ENCODE results near the gene ISOC2.

ISOC2 gene

DNA sequence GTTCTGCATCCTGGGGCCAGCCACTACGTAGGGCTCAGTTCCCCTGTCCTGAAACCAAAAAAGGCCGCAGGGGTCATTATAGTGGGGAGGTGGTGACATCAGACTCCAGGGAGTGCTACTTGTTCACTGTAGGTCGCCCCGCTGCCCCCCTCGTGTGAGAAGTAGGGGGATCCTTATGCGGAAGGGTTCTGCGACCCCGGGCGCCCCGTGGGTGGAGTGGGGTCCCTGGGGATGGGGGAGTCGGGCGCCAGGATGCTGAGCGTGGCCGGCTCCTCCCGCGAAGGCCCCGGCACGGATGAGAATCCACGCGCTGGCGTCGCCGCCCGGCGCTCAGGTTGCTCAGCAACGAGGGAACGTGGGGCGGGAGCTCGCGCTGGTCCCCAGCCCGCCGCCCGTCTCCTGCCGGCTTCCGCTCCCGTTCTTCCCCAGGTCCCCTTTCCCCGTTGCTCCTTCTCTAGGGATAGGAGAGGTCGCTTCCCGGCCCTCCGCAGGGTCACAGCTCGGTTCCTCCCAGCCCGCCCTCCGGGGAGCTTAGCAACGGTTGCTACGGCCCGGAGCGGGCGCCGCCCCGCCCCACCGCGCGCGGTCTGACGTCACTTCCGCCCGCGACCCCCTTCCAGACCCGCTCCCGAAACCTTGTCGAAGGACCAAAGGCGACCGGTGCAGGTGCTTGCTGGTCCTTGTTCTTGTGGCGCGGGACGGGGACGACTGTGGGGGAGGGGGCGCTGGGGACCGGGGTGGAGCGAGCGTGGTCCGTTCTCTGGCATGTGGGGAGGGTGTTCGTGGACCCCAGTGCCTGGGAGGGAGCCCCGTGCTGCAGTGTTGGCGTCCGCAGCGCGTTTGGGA, 23.4 kb upstream of the ISOC2 start, which contains the start of gene NAT14:
Gene NAT14, plus strand, starts transcription at position 596 of the 846 bp plus-strand sequence. CDS start 521 bp downstream, outside the sequence.
- peak within 1 kb of the TSS; percentile 82 for H3K4me3 ChIP-seq (ENCODE audit: low read depth, low read length)

DNA sequence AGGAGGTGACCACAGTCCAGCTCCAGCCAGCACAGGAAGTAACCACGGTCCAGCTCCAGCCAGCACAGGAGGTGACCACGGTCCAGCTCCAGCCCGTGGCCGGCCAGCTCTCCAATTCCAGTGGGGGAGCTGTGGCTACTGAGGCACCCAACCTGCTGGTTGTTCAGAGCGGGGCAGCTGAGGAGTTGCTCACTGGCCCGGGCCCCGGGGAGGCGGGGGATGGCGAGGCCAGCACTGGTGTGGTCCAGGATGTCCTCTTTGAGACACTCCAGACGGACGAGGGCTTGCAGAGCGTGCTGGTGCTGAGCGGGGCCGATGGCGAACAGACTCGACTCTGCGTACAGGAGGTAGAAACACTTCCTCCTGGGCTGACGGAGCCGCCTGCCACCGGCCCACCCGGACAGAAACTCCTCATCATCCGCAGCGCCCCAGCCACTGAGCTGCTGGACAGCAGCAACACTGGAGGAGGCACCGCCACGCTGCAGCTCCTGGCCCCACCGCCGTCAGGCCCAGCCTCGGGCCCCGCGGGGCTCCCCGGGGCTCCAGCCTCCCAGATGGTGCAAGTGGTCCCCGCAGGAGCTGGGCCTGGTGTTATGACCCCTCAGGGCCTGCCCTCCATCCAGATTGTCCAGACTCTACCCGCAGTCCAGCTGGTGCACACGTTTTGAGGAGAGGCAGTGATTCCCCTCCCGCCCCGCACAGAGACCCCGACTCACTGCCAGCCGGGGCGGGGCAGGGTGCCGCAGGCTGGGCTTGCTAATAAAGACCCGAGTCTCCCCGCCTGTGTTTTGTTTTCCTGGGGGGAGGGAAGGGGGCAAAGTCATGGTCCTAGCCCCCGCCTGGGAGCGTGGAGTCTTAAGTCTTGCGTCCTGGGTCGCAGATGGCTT, 22.5 kb upstream of the ISOC2 start:
- DNase-seq (ENCODE audit: low read depth) = no peak
- H3K4me3 ChIP-seq (ENCODE audit: low read depth, low read length) = no peak overlapping the region
- TF ChIP-seq, protein P1, sequence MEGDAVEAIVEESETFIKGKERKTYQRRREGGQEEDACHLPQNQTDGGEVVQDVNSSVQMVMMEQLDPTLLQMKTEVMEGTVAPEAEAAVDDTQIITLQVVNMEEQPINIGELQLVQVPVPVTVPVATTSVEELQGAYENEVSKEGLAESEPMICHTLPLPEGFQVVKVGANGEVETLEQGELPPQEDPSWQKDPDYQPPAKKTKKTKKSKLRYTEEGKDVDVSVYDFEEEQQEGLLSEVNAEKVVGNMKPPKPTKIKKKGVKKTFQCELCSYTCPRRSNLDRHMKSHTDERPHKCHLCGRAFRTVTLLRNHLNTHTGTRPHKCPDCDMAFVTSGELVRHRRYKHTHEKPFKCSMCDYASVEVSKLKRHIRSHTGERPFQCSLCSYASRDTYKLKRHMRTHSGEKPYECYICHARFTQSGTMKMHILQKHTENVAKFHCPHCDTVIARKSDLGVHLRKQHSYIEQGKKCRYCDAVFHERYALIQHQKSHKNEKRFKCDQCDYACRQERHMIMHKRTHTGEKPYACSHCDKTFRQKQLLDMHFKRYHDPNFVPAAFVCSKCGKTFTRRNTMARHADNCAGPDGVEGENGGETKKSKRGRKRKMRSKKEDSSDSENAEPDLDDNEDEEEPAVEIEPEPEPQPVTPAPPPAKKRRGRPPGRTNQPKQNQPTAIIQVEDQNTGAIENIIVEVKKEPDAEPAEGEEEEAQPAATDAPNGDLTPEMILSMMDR (conservative IDR thresholded peaks at IDR 0.05; ENCODE audit: low read depth, low read length) = no peak

More for the DNA sequence above, 23.4 kb upstream of the ISOC2 start, which contains the start of gene NAT14:
- TF ChIP-seq, protein P1 (conservative IDR thresholded peaks at IDR 0.05; ENCODE audit: low read depth, low read length) = no peak
- peak; percentile 48 for DNase-seq (ENCODE audit: low read depth)

DNA sequence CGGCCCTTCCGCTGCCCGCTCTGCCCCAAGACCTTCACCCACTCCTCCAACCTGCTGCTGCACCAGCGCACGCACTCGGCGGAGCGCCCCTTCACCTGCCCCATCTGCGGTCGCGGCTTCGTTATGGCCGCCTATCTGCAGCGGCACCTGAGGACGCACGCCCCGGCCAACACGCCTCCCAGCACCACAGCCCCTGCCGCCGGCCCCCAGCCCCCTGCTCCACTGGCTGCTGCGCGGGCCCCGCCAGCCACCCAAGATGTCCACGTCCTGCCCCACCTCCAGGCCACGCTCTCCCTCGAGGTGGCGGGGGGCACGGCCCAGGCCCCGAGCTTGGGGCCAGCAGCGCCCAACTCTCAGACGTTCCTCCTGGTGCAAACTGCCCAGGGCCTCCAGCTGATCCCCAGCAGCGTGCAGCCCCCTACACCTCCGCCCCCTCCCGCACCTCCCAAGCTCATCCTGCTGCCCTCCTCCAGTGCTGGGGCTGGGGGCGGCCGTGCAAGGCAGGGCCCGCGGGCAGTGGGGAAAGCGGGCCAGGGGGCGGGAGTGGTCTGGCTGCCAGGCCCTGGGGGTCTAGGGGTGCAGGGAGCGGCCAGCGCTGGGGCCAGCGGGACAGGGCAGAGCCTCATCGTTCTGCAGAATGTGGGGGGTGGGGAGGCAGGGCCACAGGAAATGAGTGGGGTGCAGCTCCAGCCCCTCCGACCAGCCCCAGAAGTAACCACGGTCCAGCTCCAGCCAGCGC, 21.7 kb upstream of the ISOC2 start:
- no peak for DNase-seq (ENCODE audit: low read depth)
- TF ChIP-seq, protein P1 (conservative IDR thresholded peaks at IDR 0.05; ENCODE audit: low read depth, low read length) = no peak
- H3K4me3 ChIP-seq (ENCODE audit: low read depth, low read length) = no peak overlapping the region

DNA sequence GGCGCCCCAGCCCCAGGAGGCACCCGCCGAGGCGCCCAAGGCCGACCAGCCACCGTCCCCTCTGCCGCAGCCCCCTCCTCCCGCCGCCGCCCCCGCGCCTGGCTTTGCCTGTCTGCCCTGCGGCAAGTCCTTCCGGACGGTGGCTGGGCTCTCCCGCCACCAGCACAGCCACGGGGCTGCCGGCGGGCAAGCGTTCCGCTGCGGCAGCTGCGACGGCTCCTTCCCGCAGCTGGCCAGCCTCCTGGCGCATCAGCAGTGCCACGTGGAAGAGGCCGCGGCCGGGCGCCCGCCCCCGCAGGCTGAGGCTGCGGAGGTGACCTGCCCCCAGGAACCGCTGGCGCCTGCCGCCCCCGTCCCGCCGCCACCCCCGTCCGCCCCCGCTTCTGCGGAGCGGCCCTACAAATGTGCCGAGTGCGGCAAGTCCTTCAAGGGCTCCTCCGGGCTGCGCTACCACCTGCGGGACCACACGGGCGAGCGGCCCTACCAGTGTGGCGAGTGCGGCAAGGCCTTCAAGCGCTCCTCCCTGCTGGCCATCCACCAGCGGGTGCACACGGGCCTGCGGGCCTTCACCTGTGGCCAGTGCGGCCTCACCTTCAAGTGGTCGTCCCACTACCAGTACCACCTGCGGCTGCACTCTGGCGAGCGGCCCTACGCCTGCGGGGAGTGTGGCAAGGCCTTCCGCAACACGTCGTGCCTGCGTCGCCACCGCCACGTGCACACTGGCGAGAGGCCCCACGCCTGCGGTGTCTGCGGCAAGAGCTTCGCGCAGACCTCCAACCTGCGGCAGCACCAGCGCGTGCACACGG, 20.9 kb upstream of the ISOC2 start:
- TF ChIP-seq, protein P1 (conservative IDR thresholded peaks at IDR 0.05; ENCODE audit: low read depth, low read length) = no peak
- no peak for DNase-seq (ENCODE audit: low read depth)
- H3K4me3 ChIP-seq (ENCODE audit: low read depth, low read length) = no peak overlapping the region

DNA sequence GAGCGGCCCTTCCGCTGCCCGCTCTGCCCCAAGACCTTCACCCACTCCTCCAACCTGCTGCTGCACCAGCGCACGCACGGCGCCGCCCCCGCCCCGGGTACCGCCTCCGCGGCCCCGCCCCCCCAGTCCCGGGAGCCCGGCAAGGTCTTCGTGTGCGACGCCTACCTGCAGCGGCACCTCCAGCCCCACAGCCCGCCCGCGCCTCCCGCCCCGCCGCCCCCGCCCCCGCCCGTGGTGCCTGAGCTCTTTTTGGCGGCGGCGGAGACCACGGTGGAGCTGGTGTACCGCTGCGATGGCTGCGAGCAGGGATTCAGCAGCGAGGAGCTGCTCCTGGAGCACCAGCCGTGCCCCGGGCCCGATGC, 20.3 kb upstream of the ISOC2 start:
- no peak for DNase-seq (ENCODE audit: low read depth)
- TF ChIP-seq, protein P1 (conservative IDR thresholded peaks at IDR 0.05; ENCODE audit: low read depth, low read length) = no peak
- H3K4me3 ChIP-seq (ENCODE audit: low read depth, low read length) = no peak overlapping the region
